A673 (cell line): ENCODE results near the gene BAAT. TPM values are rescaled to one million over a fixed set of nuclear protein-coding genes. Genes with fewer than 3 reads are reported as not detected.

Experiments used
- BruUV-seq: library from RNA; stranded (reverse); fragments of 400-500 nt; replicated peaks from 2 replicates; lab custom pipeline; 2021; lab: Mats Ljungman, UMichigan
- CTCF ChIA-PET: fragments of 300-600 bp; sonication (Branson Sonifier 250); formaldehyde crosslinking; loops from one replicate; lab custom pipeline; 2022; ENCODE audit warnings: antibody characterized with exemption; lab: Charles Lee
- POLR2A ChIA-PET: fragments of 300-600 bp; sonication (Branson Sonifier 250); formaldehyde crosslinking; loops from one replicate; lab custom pipeline; 2022; ENCODE audit warnings: antibody characterized with exemption; ENCODE audit not compliant: low non-redundant PET; lab: Charles Lee
- DNase-seq: peaks from one replicate; pipeline ENCODE4 v3.0.0-alpha.2; 2015; ENCODE audit warnings: low spot score
- H3K27ac ChIP-seq: fragments of 200-600 bp; sonication (generic); 2 replicates; pipeline ENCODE4 v1.5.1; 2016; ENCODE audit warnings: mixed run types, low read depth, mild to moderate bottlenecking, mixed read lengths, antibody characterized with exemption, low read length; ENCODE audit not compliant: poor library complexity, severe bottlenecking
- H3K27me3 ChIP-seq: fragments of 200-600 bp; sonication (generic); replicated peaks from 2 replicates; pipeline ENCODE4 v1.6.1; 2017; ENCODE audit warnings: mixed run types, low read depth, mild to moderate bottlenecking, mixed read lengths, antibody characterized with exemption, low read length; ENCODE audit not compliant: insufficient read depth, poor library complexity
- H3K36me3 ChIP-seq: fragments of 200-600 bp; sonication (generic); 2 replicates; pipeline ENCODE4 v1.6.1; 2016; ENCODE audit warnings: mixed run types, mild to moderate bottlenecking, mixed read lengths, antibody characterized with exemption, low read length; ENCODE audit not compliant: insufficient read depth, poor library complexity, severe bottlenecking
- H3K4me1 ChIP-seq: fragments of 200-600 bp; sonication (generic); 2 replicates; pipeline ENCODE4 v1.6.1; 2017; ENCODE audit warnings: mixed run types, mild to moderate bottlenecking, mixed read lengths, antibody characterized with exemption, low read length; ENCODE audit not compliant: insufficient read depth, poor library complexity, severe bottlenecking
- H3K4me3 ChIP-seq: fragments of 200-600 bp; sonication (generic); 2 replicates; pipeline ENCODE4 v1.5.1; 2016; ENCODE audit warnings: low read depth, mixed run types, mild to moderate bottlenecking, mixed read lengths, low read length; ENCODE audit not compliant: poor library complexity, severe bottlenecking
- H3K9me3 ChIP-seq: fragments of 200-600 bp; sonication (generic); 2 replicates; pipeline ENCODE4 v1.6.1; 2016; ENCODE audit warnings: mixed run types, low read depth, mild to moderate bottlenecking, mixed read lengths, antibody characterized with exemption, low read length; ENCODE audit not compliant: poor library complexity, severe bottlenecking
- CTCF ChIP-seq: fragments of 300-800, 200-600 bp; sonication (generic); conservative IDR thresholded peaks from 2 replicates; pipeline ENCODE4 v1.5.1; 2017; ENCODE audit warnings: low read depth, mild to moderate bottlenecking, antibody characterized with exemption, low read length, moderate library complexity, mixed read lengths
- EZH2 ChIP-seq: fragments of 200-600 bp; sonication (generic); IDR thresholded peaks from 2 replicates; pipeline ENCODE4 v1.6.1; 2017; ENCODE audit warnings: borderline replicate concordance, low read depth, mild to moderate bottlenecking, mixed read lengths, antibody characterized with exemption, low read length; ENCODE audit not compliant: poor library complexity, severe bottlenecking
- intact Hi-C: fragments of 100-400 bp; cut with micrococcal nuclease; formaldehyde crosslinking; loops from one replicate; pipeline ENCODE4 v1.10.0; 2022; ENCODE audit not compliant: unreplicated experiment
- total RNA-seq: library from RNA; stranded (reverse); gene quantifications from 2 replicates; pipeline ENCODE4 v1.2.3, GENCODE V29; 2021

The BAAT gene
- total RNA-seq, 1 experiment from 2014 or later = 0.17 TPM

DNA sequence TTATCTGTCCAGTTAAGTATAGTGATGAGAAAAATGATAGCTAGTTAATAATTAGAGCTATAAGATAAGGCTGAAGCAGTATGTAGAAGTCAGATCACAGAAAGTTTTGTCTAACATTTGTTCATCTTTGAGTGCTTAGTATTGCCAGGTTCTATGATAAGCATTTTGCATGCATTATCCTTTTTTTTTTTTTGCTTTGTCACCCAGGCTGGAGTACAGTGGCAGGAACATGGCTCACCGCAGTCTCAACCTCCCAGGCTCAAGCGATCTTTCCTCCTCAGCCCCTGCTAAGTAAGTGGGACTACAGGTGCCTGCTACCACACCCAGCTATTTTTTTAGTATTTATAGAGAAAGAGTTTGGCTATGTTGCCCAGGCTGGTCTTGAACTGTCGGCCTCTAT lies 17.5 kb downstream of the BAAT start:
- intact Hi-C loops = no loop called here
- BruUV-seq = no TSS peak
- ChIA-PET CTCF (no interaction called here), POLR2A (interaction anchor here (0.6 kb wide), 1 partner anchor 454 kb away, joined by 3 read pairs; no protein-coding TSS in a partner anchor)
- Histone ChIP-seq H3K27me3 (no peaks in the 10 kb centered on the region), H3K36me3 (no peaks in the 10 kb centered on the region), H3K9me3 (no peaks in the 10 kb centered on the region), H3K4me3 (no peak overlapping the region), H3K4me1 (no peaks in the 10 kb centered on the region), H3K27ac (no peak overlapping the region)
- TF ChIP-seq CTCF (no peak), EZH2 (no peak)
- DNase-seq = no peak

DNA sequence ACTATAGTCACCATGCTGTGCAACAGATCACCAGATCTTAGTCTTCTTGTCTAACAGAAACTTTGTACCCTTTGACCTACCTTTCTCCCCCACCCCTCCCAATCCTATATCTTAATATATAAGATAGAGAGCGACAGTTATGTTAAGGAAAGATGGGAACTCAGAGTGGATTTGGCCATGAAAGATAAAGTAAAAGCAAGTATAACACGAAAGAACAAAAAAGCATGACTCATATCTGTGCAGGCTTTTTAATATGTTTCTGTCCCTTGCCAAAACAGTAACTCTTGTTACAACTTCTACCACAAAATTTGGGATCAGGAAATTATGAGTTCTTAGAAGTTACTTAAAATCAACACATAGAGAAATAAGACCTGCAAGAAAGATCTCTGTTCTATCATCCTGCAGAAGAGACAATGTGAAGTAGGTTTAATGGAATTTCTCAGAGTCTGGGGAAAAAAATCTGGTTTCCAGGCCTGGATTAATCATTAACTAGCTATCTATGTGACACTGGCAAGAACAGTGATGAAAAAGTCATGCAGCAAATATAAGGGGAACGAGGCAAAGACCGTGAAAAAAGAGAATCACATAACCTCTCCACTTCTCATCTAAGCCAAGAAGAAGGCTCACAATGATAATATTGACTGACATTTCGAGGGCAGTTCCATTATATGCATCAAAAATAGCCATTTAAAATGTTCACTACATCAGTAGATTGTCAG lies 18.6 kb downstream of the BAAT start:
- Histone ChIP-seq H3K4me3 (no peak overlapping the region), H3K4me1 (no peaks in the 10 kb centered on the region), H3K27ac (no peak overlapping the region), H3K36me3 (no peaks in the 10 kb centered on the region), H3K27me3 (no peaks in the 10 kb centered on the region), H3K9me3 (no peaks in the 10 kb centered on the region)
- BruUV-seq = no TSS peak
- intact Hi-C loops = no loop called here
- ChIA-PET CTCF (no interaction called here), POLR2A (no interaction called here)
- TF ChIP-seq CTCF (no peak), EZH2 (no peak)
- no peak for DNase-seq

GRCh38 chr9:101365181-101365580 lies 19.6 kb downstream of the BAAT start:
- Histone ChIP-seq H3K27ac (no peak overlapping the region), H3K4me3 (no peak overlapping the region), H3K36me3 (no peaks in the 10 kb centered on the region), H3K4me1 (no peaks in the 10 kb centered on the region), H3K9me3 (no peaks in the 10 kb centered on the region), H3K27me3 (no peaks in the 10 kb centered on the region)
- no peak for DNase-seq
- BruUV-seq = no TSS peak
- intact Hi-C loops = no loop called here
- CTCF ChIA-PET = no interaction called here
- POLR2A ChIA-PET = no interaction called here
- no peak for TF ChIP-seq CTCF
- TF ChIP-seq EZH2 = no peak
